Stimulated activated naive CD4-positive, alpha-beta T cell treated with Interleukin-2 at 50 U/mL for 16 hours (primary cell): Measurements from ENCODE around the gene WFDC2.

ENCODE experiments used
- DNase-seq: peaks from one replicate; lab custom pipeline; 2025; lab: John Stamatoyannopoulos, UW

WFDC2 gene

GRCh38 chr20:45469336-45470261, at the start of gene WFDC2:
WFDC2 (plus strand) TSS chr20:45469753; CDS start chr20:45469782, 29 bp downstream.
- DNase-seq = no peak

- no peak for DNase-seq
These were observed 49.4 kb upstream of the WFDC2 start for GRCh38 chr20:45420125-45420524.

GRCh38 chr20:45423700-45424099, 45.9 kb upstream of the WFDC2 start:
- no peak for DNase-seq

- DNase-seq = no peak
These were observed 44.0 kb upstream of the WFDC2 start for GRCh38 chr20:45425561-45425960.

GRCh38 chr20:45426320-45427016, 43.1 kb upstream of the WFDC2 start:
- no peak for DNase-seq

GRCh38 chr20:45427236-45428149, 42.1 kb upstream of the WFDC2 start:
- no peak for DNase-seq

- DNase-seq = no peak
These were observed 39.9 kb upstream of the WFDC2 start for GRCh38 chr20:45429618-45430017.

- DNase-seq = no peak
These were observed 37.3 kb upstream of the WFDC2 start for GRCh38 chr20:45432294-45432693.

- DNase-seq = no peak
These were observed 36.2 kb upstream of the WFDC2 start for GRCh38 chr20:45433316-45433715.

- DNase-seq = no peak
These were observed 35.6 kb upstream of the WFDC2 start for GRCh38 chr20:45433976-45434375.

- DNase-seq = peak; percentile 80
These were observed 32.6 kb upstream of the WFDC2 start for GRCh38 chr20:45436732-45437485.

- no peak for DNase-seq
These were observed 29.1 kb upstream of the WFDC2 start for GRCh38 chr20:45440424-45440823.

- DNase-seq = no peak
These were observed 28.5 kb upstream of the WFDC2 start for GRCh38 chr20:45440891-45441685.

- no peak for DNase-seq
These were observed 27.8 kb upstream of the WFDC2 start for GRCh38 chr20:45441746-45442145.

GRCh38 chr20:45444050-45444449, 25.5 kb upstream of the WFDC2 start:
- no peak for DNase-seq

- peak; percentile 15 for DNase-seq
These were observed 23.6 kb upstream of the WFDC2 start for GRCh38 chr20:45445805-45446562.

GRCh38 chr20:45448270-45448669, 21.3 kb upstream of the WFDC2 start:
- DNase-seq = no peak

GRCh38 chr20:45449528-45449927, 20.0 kb upstream of the WFDC2 start:
- no peak for DNase-seq

- no peak for DNase-seq
These were observed 19.3 kb upstream of the WFDC2 start for GRCh38 chr20:45450097-45450818.
